MCF 10A (cell line): Measurements from ENCODE around the gene AP3M1. TPM values are rescaled to one million over a fixed set of nuclear protein-coding genes. Genes with fewer than 3 reads are reported as not detected.
"Not testable (repeated sequence)": the region's sequence is repeated elsewhere in the genome, so short reads cannot be mapped to it uniquely, and the experiment has no call there.

ENCODE experiments used
- BruUV-seq: library from RNA; stranded (reverse); fragments of 400-500 nt; replicated peaks from 2 replicates; lab custom pipeline; 2021; lab: Mats Ljungman, UMichigan
- CTCF ChIA-PET: fragments of 300-600 bp; sonication (Branson Sonifier 250); formaldehyde crosslinking; extraction: SDS; loops from one replicate; lab custom pipeline; 2021; ENCODE audit warnings: antibody characterized with exemption, inconsistent platforms; lab: Yijun Ruan, JAX
- POLR2A ChIA-PET: fragments of 300-600, 350-650 bp; sonication (Branson Sonifier 250); formaldehyde crosslinking; extraction: SDS; loops from one replicate; lab custom pipeline; 2020; ENCODE audit warnings: antibody characterized with exemption, inconsistent platforms; lab: Yijun Ruan, JAX
- DNase-seq: peaks from one replicate; pipeline ENCODE4 v3.0.0-alpha.2; 2018; ENCODE audit not compliant: unreplicated experiment
- H3K27ac Mint-ChIP-seq: one replicate; pipeline ENCODE4 v1.8.0; 2022; ENCODE audit warnings: mild to moderate bottlenecking, low read depth, mixed read lengths; ENCODE audit not compliant: unreplicated experiment
- H3K27me3 Mint-ChIP-seq: one replicate; pipeline ENCODE4 v1.8.0; 2022; ENCODE audit warnings: mixed read lengths; ENCODE audit not compliant: insufficient read depth, unreplicated experiment
- H3K36me3 Mint-ChIP-seq: one replicate; pipeline ENCODE4 v1.8.0; 2022; ENCODE audit warnings: mild to moderate bottlenecking, moderate library complexity, mixed read lengths; ENCODE audit not compliant: insufficient read depth, unreplicated experiment
- H3K4me1 Mint-ChIP-seq: one replicate; pipeline ENCODE4 v1.8.0; 2022; ENCODE audit warnings: mixed read lengths; ENCODE audit not compliant: insufficient read depth, unreplicated experiment
- H3K4me3 Mint-ChIP-seq: one replicate; pipeline ENCODE4 v1.8.0; 2022; ENCODE audit warnings: mild to moderate bottlenecking, moderate library complexity, mixed read lengths; ENCODE audit not compliant: unreplicated experiment
- H3K9me3 Mint-ChIP-seq: one replicate; pipeline ENCODE4 v1.8.0; 2022; ENCODE audit warnings: mixed read lengths; ENCODE audit not compliant: unreplicated experiment
- intact Hi-C: fragments of 100-400 bp; cut with micrococcal nuclease; formaldehyde crosslinking; loops from 2 replicates; pipeline ENCODE4 v1.14.1; 2022
- total RNA-seq: library from RNA; stranded (reverse); gene quantifications from 2 replicates; pipeline ENCODE4 v1.2.3, GENCODE V29; 2022
- TF ChIP-seq, protein P1 (sequence below): fragments of 200-600 bp; IDR thresholded peaks from one replicate; pipeline ENCODE4 v1.8.0; 2022; ENCODE audit warnings: antibody characterized with exemption, mild to moderate bottlenecking; ENCODE audit not compliant: unreplicated experiment

The AP3M1 gene
- total RNA-seq, 1 experiment from 2014 or later = 31.2 TPM

DNA sequence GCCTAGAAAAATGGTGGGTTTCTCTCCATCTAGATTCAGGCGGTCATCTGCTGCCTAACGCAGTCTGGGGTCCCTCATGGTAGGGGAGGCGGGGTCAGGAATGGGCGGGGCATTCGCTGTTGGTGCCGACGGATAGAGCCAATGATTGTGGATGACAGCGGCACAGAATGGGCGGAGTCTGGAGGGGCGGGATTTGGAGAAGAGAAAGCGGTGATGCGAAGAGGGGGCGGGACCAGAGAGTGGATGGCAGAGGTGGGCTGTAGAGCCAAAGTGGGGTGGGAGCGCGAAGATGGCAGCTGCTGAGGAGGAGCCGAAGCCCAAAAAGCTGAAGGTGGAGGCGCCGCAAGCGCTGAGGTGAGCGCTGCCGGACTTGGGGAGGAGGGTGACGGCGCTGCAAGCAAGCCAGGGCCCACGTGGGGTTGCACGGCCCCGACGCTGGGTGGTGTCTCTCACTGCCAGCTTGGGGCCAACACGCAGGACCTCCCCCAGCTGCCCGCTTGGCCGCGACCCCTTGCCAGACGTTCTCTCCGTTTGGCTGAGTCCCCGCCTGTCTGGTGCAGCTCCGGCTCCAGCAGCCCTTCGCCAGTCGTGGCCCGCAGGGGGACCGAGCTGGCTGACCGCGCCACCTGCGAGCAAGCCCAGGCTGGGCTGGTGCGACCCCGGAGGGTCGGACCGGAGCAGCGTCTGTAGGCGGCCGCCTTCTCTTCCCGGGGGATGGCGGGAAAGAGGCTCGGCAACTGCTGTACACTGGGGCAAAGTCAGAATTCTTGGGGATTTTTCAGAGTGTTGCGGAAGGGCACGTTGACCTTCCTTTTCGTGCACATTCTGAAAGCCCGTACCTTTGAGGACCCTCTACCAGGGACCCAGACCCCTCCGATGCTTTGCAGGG, 606 bp upstream of the AP3M1 start, which contains the start of gene ADK:
Gene ADK, plus strand, starts transcription at position 232 of the 889 bp plus-strand sequence. Its CDS starts 58 bp downstream, at position 290.
- intact Hi-C loops = loop anchor here (1.0 kb wide), 3 partner anchors 25 to 83 kb away; no protein-coding TSS in a partner anchor
- CTCF ChIA-PET = interaction anchor here (0.6 to 3.0 kb wide), 11 partner anchors 11 to 1030 kb away, joined by 3 to 14 read pairs (median 4); no protein-coding TSS in a partner anchor
- POLR2A ChIA-PET = interaction anchor here (0.6 to 3.8 kb wide), 40 partner anchors 8 to 1180 kb away, joined by 3 to 70 read pairs (median 6); partner anchors contain the start of genes KAT6B, VCL and VDAC2
- no peak within 1 kb of the TSS for H3K4me3 Mint-ChIP-seq
- no peaks in the 10 kb centered on the region for H3K9me3 Mint-ChIP-seq
- no peaks in the 10 kb centered on the region for H3K27me3 Mint-ChIP-seq
- TF ChIP-seq, protein P1, sequence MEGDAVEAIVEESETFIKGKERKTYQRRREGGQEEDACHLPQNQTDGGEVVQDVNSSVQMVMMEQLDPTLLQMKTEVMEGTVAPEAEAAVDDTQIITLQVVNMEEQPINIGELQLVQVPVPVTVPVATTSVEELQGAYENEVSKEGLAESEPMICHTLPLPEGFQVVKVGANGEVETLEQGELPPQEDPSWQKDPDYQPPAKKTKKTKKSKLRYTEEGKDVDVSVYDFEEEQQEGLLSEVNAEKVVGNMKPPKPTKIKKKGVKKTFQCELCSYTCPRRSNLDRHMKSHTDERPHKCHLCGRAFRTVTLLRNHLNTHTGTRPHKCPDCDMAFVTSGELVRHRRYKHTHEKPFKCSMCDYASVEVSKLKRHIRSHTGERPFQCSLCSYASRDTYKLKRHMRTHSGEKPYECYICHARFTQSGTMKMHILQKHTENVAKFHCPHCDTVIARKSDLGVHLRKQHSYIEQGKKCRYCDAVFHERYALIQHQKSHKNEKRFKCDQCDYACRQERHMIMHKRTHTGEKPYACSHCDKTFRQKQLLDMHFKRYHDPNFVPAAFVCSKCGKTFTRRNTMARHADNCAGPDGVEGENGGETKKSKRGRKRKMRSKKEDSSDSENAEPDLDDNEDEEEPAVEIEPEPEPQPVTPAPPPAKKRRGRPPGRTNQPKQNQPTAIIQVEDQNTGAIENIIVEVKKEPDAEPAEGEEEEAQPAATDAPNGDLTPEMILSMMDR = peak; percentile 25
- peaks cover 28% of the 10 kb centered on the region for H3K4me1 Mint-ChIP-seq
- peaks cover 16% of the 10 kb centered on the region for H3K36me3 Mint-ChIP-seq
- peak; percentile 98 for DNase-seq
- BruUV-seq = no TSS peak
- no peak within 1 kb of the TSS for H3K27ac Mint-ChIP-seq

DNA sequence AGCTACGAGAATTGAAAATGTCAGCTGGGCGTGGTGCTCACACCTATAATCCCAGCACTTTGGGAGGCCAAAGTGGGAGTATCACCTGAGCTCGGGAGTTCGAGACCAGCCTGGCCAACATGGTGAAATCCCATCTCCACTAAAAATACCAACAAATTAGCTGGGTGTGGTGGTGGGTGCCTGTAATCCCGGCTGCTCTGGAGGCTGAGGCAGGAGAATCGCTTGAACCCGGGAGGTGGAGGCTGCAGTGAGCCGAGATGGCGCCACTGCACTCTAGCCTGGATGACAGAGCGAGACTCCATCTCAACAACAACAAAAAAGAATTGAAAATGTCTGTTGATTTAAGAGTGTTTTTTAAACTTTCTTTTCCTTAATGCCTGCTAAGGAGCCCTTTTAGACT, 3.6 kb downstream of the AP3M1 start:
- H3K27me3 Mint-ChIP-seq, intact Hi-C loops, H3K9me3 Mint-ChIP-seq, H3K4me3 Mint-ChIP-seq, BruUV-seq, POLR2A ChIA-PET, H3K27ac Mint-ChIP-seq, DNase-seq: not testable (repeated sequence)
- Mint-ChIP-seq H3K4me1 (peaks cover 27% of the 10 kb centered on the region), H3K36me3 (peaks cover 10% of the 10 kb centered on the region)
- CTCF ChIA-PET = interaction anchor here (0.6 to 1.0 kb wide), 3 partner anchors 63 to 1068 kb away, joined by 3 to 4 read pairs (median 3); no protein-coding TSS in a partner anchor

DNA sequence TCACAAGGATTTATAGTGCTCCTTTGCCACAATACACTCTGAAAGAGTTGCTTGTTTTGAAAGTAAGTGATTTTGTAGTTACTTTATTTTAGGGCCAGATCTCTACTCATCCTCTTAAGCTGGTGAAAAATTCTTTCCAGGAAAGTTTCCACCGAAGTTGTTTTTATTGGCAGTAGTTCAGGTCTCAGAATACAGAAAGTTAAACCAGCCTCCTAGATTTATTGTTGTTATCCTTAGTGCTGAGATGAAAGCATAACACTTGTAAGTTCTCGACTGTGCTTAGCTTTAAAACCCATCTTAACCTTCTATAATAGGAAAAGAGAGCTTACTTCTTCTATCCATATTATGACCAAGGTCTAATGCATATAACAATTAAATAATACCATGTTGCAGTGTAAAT, 5.5 kb downstream of the AP3M1 start:
- no peaks in the 10 kb centered on the region for H3K9me3 Mint-ChIP-seq
- intact Hi-C loops = no loop called here
- ChIA-PET POLR2A (interaction anchor here (0.6 to 1.4 kb wide), 7 partner anchors 10 to 401 kb away, joined by 3 to 5 read pairs (median 4); no protein-coding TSS in a partner anchor), CTCF (interaction anchor here (0.6 to 1.2 kb wide), 4 partner anchors 8 to 69 kb away, joined by 3 to 4 read pairs (median 3); no protein-coding TSS in a partner anchor)
- H3K4me3 Mint-ChIP-seq = no peak overlapping the region
- no peak overlapping the region for H3K27ac Mint-ChIP-seq
- H3K4me1 Mint-ChIP-seq = peaks cover 27% of the 10 kb centered on the region
- DNase-seq = peak; percentile 70
- BruUV-seq = no TSS peak
- H3K36me3 Mint-ChIP-seq = peaks cover 14% of the 10 kb centered on the region
- TF ChIP-seq, protein P1 = no peak
- H3K27me3 Mint-ChIP-seq = no peaks in the 10 kb centered on the region

DNA sequence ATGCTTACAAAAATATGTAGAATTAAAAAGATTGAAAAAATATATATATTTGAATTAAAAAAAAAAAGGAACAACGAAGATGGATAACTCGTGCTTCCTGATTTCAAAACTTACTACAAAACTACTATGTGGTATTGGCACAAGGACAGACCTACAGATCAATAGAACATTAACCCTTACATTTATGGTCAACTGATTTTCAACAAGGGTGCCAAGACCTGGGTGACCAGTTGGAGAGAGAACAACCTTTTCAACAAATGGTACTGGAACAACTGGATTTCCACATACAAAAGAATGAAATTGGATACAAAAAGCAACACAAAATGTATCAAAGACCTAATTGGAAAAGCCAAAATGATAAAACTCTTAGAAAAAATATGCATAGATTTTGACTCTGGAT, 10.1 kb downstream of the AP3M1 start:
- no peak for DNase-seq
- ChIA-PET CTCF (no interaction called here), POLR2A (interaction anchor here (1.0 to 3.0 kb wide), 2 partner anchors 10 to 17 kb away, joined by 4 to 12 read pairs; partner anchors contain the start of genes ADK and AP3M1)
- peaks cover 47% of the 10 kb centered on the region for H3K36me3 Mint-ChIP-seq
- H3K27ac Mint-ChIP-seq = no peak overlapping the region
- TF ChIP-seq, protein P1 = no peak
- no peaks in the 10 kb centered on the region for H3K9me3 Mint-ChIP-seq
- BruUV-seq = no TSS peak
- no peak overlapping the region for H3K4me3 Mint-ChIP-seq
- intact Hi-C loops = no loop called here
- H3K27me3 Mint-ChIP-seq = no peaks in the 10 kb centered on the region
- H3K4me1 Mint-ChIP-seq = peaks cover 9% of the 10 kb centered on the region
